Measurements from ENCODE around the gene TRAF3.

Gene TRAF3

DNA sequence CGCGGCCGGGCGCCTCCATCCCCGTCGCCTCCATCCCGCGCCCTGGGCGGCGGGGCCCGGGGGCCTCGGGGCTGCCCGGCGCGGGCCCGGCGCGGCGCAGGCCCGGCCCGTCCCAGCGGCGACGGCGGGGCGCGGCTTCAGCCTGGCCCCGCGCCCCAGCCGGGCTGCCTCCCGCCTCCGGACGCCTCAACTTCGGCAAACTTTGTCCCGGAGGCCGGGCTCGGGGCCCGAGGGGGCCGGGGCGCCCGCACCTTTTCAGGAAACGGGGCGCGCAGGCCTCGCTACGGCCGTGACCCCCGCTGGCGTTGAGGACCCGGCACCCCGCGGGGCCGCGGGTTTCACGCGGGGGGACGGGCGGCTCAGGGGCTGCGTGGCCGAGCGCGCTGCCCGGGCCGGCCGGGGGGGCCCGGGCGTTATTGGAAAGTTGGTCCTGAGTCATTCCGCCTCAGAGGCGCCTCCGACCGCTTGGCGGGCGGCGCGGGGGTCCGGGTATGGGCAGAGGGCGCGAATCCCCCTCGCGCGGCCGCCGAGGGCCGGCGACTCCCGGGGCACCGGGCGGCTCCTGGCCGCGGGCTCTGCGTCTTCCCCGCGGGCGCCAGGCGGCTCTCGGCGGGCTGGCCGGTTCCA is 575 bp downstream of the TRAF3 start:
- DNase-seq (ENCODE audit: low read depth in 2 of 2), result no peak

DNA sequence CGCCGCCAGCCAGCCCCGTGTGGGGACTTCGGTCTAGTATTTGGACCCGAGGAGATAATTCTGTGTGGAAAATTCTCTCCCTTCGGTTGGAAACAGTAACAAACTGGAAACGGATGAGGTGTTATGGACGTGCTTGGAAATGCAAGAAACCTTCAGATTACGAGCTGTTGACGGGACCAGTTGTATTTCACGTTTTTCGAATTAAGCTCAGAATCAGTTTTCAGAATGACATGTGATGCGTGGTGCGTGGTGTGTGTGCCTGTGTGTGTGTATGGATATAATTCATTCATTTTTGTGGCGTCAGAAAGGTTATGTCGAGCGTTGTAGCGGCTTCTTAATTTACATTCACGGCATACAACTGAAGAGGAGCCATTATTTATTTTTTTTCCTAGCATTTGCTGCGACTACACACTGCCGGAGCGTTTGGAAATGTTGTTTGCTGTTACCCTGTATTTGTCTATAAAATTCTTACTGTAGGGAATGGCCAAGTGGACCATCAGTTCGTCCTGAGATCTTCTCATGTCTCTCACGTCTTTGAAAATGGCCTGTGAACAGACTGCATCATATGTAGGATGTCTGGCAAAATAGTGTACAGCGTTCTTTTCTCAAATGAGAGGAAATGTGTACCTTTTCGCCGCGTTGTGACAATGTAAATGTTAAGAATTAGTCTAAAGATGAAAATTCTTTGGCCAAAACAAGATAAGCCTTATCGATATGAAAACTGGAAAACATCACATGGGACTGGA is 1.3 kb downstream of the TRAF3 start:
- no peak for DNase-seq (ENCODE audit: low read depth in 2 of 2)

DNA sequence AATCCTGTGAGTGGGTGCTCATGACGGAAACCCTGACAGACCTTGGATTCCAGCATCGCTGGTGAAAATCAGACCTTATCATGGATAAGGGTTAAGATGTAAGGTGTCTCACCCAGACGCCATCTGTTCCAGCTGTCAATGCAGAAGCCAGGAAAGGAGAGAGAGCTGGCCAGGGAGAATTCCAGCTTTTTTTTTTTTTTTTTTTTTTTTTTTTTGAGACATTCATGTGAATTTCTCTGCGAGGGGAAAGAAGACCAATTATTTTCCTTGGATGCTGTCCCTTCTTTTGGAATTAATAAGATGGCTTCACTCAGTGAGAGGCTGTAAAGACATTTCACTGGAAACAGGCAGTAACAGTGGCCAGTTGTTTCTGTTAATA is 1.8 kb downstream of the TRAF3 start:
- DNase-seq (ENCODE audit: low read depth in 2 of 2), result no peak

DNA sequence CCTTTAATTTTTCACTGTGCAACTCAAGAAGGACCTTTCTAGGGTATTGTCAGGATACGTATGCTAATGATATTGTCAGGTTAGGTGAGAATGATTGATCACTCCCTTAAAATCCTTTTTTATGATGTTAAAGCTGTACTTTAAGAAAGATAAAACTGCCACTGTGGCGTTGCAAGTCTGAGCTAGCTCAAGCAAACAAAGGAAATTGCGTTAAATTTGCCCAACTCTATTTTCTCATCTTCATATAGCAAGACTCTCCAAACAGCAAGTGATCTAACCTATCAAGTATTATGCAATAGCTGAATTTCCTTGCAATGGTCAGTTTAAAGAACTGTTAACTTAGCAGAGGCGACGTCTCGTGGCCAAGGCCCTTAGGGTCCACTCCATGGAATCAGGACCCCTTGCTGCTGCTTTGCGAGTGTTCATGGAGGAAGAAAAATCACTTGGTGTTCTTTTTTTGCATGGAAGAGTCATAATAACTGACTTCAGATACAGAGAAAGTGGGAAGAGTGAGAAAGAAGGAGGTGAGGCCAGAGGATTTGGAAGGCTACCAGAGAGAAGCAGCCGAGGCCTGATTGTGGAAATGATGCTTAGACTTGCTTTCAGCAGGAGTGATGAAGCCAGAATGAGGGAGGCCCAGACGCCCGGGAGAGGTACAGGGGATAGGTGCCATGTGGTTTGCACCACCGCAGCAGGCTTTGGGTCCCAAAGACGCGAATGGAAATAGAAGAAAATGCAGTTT is 2.5 kb downstream of the TRAF3 start:
- no peak for DNase-seq (ENCODE audit: low read depth in 2 of 2)

DNA sequence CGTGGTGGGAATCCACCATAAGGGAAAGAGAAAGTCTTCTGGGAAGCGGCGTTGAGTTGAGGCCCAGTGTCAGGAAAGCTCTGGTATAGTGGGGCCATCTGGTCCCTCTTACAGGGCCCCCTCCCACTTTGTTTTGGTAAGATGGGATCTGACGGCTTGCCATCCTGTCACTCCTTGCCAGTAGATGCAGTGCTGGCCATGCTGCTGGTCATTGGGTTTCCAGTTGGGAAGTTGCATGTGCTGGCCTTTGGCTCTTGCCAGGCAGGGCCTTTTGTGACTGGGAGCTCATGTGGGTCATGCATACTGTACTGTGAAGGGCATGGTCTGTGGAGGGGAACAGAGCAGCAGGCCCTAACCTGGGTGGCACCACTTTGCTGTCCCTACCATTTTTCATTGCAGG is 3.8 kb downstream of the TRAF3 start:
- no peak for DNase-seq (ENCODE audit: low read depth in 2 of 2)

DNA sequence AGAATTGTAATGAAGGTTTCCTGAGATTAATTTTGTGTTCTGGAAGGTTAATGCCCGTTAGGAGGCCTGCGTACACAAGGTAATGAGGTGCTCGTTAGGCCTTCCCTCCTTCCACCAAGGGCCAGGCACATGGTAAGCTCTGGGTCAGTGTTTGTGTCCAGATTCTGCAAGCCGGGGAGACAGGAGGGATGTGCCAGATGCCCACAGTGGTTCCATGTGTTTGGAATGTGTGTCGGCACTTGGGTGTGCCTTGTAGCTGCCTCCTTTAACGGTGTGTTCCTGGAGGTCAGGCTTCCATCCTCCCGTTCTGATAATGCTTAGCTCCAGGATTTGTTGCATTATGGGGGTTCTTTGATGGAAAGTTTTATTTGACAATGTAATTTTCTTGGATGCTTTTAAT is 5.7 kb downstream of the TRAF3 start:
- DNase-seq (ENCODE audit: low read depth in 2 of 2), result no peak

DNA sequence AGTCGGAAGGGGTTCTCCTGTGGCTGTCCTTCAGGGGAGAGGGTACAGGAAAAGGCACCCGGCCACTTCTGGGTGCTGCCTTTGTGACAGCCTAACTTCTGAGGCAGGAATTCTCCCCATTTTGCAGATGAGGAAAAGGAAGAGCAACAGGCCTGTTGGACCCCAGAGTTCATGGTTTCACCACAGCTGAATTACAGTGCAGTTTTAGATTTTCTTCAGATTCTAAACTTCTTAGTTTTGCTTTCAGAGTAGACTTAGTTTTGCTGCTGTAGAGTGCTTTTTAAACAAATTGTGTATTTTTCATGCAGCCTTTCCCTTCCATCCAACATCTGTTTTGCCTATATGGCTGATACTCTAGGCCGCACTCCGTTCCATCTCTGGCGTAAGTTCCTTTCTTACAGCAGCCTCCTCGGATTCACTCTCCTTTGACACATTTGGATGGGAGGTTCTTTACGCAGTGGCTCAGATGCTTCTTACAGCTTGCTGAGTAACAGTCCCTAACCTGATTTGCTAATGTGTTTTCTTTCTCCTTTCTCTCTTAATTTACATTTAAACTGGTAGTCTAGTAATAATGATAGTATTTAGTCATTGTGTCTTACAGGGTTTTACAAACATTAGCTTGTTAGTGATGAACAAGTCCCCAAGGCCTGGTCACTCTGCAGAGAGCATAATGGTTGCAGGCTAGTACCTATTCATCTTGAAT is 7.8 kb downstream of the TRAF3 start:
- no peak for DNase-seq (ENCODE audit: low read depth in 2 of 2)

DNA sequence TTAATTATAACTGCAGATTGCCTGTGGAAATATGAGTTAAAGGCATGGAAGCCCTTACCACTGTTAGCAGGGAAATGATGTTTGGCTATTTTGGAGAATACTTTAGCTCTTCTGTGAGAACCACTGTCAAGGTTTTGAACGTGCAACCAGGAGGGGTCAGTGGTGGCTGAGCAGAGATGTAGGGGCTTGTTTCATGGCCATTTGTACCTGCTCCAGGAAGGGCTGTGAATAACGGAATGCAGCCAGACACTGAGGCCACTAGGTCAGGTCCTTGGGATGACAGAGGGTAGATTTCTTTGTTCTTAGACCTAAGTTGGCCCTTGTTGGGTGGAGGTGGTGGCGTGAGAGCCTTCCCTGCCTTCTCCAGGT is 8.3 kb downstream of the TRAF3 start:
- DNase-seq (ENCODE audit: low read depth in 2 of 2), result no peak

DNA sequence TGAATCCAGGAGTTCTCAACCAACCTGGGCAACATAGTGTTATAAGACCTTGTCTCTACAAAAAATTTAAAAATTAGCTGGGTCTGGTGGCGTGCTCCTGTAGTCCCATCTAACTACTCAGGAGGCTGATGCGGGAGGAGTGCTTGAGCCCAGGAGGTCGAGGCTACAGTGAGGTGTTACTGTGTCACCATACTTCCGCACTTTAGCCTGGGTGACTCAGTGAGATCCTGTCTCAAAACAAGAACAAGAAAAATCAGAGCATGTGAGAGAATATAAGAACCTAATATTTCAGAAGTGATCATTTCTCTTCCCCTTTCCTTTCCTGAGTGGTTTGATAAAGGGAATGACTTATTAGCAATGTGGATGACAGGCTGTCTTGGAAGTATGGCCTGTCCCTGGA is 9.5 kb downstream of the TRAF3 start:
- no peak for DNase-seq (ENCODE audit: low read depth in 2 of 2)

DNA sequence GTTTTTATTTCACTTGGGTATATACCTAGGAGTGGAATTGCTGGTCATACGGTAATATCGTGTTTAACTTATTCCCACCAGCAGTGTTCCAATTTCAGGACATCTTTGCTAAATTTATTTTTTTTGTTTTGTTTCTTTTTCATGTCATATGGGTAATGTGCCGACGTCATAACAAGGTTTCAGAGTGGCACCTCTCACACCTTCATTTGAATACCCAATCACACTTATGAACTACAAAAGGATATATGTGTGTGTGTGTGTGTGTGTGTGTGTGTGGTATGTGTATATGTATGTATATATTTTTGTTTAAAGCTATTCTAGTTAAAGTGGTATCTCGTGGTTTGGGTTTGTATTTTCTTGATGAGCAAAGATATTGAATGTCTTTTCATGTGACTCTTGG is 12.1 kb downstream of the TRAF3 start:
- DNase-seq (ENCODE audit: low read depth in 2 of 2), result no peak

DNA sequence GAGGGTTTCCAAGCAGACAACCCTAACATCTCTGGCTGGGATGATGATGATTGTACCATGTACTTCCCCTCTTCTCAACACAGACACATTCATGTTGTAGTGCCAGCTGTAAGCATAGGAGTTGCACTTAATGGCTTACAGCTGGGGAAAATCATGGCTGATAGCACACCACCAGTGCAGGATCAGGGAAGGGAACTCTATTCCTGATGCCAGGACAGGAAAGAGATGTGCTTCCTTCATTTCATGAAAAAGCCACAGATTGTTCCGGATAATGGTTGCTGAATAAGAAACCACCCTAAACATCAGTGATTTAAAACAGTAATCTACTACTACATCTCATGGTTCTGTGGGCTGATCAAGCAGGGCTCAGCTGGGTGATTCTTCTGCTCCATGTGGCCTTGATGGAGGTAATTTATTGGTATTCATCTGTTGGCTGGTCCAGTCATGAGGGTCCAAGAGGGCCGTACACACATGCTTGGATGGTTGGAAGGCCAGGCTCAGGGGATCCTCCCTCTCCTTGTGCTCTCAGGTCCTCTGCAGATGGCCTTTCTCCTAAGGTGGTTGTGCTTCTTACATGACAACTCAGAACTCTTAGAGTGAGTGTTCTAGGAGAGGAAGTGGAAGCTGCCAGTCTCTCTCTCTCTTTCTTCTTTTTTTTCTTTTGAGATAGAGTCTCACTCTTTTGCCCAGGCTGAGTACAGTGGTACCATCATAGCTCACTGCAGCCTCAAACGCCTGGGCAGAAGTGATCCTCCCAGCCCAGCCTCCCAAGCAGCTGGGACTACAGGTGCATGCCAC is 16.5 kb downstream of the TRAF3 start:
- no peak for DNase-seq (ENCODE audit: low read depth in 2 of 2)

DNA sequence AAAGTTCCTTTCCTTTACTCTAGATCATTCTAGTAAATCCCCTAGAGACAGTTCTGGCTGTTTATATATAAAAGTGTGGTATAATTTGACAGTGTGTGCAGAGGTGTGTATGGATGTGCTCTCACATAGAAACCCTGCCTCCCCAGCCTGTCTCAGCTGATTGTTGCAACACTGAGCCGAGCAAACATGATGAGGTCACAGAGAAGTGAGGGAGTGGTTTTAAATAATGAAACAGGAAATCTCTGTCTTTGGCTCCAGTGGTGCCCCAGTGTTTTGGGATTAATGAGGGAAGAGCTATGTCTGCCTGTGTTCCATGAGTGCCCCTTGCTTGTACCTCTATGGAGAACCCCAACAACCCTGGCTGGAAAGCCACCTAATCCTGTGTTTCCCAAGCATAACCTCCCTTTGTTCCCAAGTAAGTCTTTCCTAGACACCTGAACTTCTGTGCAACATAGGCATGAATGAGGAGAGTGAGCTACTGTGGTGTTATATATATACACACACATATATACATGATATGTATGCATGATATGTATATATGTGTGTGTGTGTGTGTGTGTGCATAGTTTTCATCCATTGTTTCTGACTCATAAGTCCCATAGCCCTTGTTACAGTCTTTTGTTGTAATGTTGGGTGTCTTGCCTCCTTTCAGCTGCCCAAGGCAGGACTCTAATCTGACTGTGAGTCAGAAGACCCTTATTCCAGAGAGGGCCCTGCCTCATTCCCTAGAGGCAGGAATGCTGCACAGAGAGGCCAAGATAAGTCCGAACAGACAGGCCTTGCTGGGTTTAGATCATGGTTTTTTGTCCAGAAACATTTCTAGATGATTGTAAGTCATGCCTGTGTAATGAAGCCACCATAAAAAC is 18.0 kb downstream of the TRAF3 start:
- no peak for DNase-seq (ENCODE audit: low read depth in 2 of 2)

DNA sequence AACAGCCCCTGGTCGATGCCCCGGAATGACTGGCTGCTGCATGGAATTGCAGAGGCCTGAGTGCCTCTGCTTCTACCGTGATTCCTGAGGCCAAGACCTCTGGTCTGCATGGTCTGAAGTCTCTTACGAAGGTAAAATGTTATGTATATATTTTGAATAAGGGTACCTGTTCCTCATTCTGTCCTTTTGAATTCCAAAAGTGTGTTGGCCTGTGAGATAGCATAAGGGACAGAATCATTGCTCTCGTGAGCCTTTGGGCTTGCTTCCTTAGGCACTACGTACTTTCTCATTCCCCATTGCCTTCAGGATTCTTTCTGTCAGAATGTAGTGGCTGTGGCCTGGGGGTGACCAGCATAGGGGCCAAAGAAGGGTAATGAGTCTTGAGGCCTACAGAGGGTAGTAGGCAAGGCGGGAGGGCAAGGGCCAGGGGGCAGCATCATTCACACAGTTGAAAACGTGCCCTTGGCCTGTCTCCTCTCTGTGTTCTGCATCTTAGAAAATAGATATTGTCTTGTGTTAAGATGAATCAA is 19.5 kb downstream of the TRAF3 start:
- DNase-seq (ENCODE audit: low read depth in 2 of 2), result no peak

DNA sequence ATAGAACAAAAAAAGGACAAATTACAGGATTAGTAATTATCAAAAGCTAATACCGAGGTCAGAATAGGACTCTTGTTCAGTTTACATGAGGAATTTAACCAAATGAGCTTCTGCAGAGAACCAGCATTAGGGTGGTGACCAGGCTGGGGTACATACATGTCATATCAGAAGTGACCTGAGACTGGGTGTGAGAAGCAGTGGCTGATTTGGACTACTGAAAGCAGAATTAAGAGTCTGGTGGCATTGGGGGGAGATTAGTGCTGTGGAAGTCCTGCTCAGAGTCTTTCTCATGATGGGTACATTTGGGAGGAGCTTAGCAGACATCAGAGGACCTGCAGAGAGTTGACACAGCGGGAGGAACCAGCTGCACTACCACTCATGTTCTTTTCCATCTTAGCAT is 21.7 kb downstream of the TRAF3 start:
- DNase-seq (ENCODE audit: low read depth in 2 of 2), result no peak

DNA sequence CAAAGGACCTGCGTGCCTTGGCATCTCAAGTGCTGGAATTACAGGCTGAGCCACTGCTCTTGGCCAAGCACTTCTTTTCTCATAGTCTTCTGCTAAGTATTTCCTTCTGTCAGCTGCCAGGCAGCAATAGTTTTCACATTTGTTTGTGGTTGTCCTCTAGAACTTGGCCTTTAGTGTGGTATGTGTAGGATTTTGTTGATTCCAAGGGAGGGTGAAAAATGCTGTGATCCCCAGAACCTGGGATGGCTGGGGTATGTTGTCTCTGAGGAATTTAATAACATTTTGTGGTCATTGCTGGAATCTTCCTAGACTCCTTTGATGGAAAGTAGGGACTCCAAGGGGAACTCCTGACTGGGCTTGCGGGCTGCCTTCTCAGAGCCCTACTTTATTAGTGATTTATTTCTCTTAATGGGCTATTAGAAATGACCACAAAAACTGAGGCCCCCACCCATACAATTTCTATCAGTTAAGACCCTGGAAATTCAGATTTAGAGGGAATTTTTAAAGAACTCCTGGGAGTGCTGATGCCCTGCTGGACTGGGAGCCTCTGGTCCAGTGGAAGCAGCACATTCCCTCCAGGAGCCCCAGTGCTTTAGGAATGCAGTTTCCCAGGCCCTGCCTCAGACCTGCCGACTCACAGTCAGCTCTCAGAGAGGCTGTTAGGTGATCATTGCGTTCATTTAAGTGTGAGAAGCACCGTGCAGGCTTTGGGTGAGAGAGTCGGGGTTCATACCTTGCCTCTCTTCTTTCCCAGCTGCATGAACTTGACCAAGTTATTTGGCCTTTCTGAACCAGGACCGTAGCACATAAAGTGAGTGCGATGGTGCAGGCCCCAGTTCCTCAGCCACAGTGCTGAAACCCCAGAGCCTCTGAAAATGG is 22.7 kb downstream of the TRAF3 start:
- no peak for DNase-seq (ENCODE audit: low read depth in 2 of 2)

DNA sequence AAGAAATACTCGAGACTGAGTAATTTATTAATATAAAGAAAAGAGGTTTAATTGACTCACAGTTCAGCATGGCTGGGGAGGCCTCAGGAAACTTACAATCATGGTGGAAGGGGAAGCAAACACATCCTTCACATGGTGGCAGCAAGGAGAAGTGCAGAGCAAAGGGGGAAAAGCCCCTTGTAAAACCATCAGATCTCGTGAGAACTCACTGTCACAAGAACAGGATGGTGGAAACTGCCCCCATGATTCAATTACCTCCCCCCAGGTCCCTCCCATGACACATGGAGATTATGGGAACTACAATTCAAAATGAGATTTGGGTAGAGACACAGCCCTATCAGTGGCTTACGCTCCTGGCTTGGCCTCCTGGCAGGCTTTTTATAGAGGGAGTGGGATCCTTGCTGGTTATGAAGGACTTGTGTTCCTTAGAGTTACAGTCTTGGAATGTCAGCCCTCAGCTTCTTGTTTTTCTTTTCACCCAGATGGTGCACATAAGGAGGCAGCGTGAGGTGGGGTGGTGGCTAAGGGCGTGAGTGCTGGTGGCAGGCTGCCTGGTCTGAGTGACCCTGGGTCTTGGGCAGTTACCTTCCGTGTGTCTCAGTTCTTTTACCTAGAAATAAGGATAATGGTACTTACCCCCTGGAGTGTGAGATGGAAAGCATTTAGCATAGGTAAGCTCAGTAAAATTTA is 25.7 kb downstream of the TRAF3 start:
- no peak for DNase-seq (ENCODE audit: low read depth in 2 of 2)

DNA sequence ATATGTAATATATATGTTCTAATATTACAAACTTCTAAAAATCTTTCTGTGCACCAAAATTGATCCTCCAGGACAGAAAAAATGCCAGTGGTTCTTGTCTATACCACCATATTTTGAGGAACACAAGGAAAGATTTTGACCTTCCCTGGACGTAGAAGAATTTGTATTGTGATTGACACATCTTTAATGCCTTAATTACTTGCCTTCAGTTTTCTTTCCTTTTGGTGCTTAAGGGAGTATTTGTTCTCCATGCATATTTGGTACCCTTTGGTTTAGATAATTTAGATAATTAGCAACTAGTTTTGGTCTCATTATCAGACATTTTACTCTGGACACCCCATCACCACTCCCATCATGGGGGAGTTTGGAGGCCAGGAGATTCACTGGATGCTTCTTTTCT is 27.6 kb downstream of the TRAF3 start:
- no peak for DNase-seq (ENCODE audit: low read depth in 2 of 2)

DNA sequence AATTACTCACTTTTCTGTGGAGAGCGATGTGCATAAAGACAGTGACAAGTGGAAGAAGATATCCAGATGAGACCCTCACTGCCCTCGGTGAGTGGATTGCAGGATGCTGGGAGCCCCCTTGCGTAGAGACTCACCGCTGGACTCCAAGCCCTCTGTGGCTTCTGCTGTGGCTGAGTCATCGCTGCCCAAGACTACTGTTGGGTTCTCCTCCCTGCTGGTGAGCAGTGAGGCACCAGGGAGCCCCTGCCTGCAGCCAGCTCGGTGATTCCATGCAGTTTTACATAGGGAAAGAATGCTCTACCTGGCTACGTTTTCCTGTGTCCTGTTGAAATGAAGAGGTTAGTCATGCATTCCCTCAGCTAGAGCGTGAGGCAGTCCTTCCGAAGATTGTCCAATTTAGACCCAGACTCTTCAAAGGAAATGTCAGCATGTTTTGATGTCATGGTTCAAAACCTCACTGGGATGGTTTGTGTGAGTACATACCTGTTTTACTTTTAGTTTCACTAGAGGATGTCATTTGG is 28.2 kb downstream of the TRAF3 start:
- no peak for DNase-seq (ENCODE audit: low read depth in 2 of 2)

DNA sequence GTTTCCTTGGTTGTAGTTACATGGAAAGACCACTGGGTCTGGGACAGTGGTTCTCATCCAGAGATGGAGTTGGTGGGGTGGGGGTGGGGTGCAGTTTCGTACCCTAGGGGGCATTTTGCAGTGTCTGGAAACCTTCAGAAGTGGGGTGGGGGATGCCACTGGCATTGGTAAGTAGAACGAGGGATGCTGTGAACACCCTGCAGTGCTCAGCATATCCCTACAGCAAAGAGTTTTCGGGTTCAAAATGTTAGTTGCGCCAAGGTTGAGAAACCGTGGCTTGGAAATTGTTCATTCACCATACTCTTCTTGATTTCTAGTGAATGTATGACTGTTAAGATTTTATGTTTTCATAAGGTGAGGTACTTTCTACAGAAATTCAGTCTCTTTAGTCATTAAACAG is 28.7 kb downstream of the TRAF3 start:
- DNase-seq (ENCODE audit: low read depth in 2 of 2), result no peak

All from stimulated activated CD8-positive, alpha-beta memory T cell treated with anti-CD3 and anti-CD28 coated beads, Interleukin-2, amount 100 ng/mL, for 1 hour (primary cell).